Ovary (tissue), 3 donors: Measurements from ENCODE around the gene MYO1A.

Source experiments
- CTCF ChIP-seq, 3 donors: fragments of 450-650 bp in 2 of 3; fragments of 200-600 bp in 1 of 3; IDR thresholded peaks; one replicate each; pipeline versions ENCODE4 v1.5.1 to v1.8.0; 2016 to 2022; ENCODE audit warnings: antibody characterized with exemption in 3 of 3, mild to moderate bottlenecking in 1 of 3
- EP300 ChIP-seq: sonication (generic); formaldehyde crosslinking; IDR thresholded peaks from one replicate; pipeline ENCODE4 v1.6.1; 2017; ENCODE audit warnings: antibody characterized with exemption
- donor health status: DM: no; HTN: no; CAD: no.

DNA sequence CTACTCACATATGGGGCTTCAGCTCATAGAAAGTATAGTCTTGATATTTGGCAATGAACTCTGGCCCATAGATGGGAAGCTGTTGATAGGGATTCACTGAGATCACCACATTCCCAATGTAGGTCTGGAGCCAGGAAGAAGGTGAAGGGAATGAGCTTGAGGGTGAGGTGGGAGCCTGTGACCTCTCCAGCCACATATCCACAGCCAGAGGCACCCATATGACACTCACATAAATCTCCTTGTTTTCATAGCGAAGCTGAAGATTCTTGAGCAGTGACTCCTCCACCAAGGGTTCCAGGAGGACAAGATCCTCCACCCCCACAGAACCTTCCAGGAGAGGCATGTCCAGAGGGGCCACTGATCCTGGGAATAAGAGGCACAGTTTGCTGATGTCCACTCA is 1.9 kb downstream of the MYO1A start:
- TF ChIP-seq EP300 (no peak), CTCF (IDR thresholded peaks at IDR 0.05) (no peak)
